Smooth muscle cell (in vitro differentiated cells): ENCODE measurements around the gene ADAP1. TPM values are rescaled to one million over a fixed set of nuclear protein-coding genes. Genes with fewer than 3 reads are reported as not detected.

Source experiments
- DNase-seq: peaks from one replicate; lab custom pipeline; 2025; ENCODE audit not compliant: unreplicated experiment; lab: John Stamatoyannopoulos, UW
- H2AFZ ChIP-seq: fragments of 200-600 bp; sonication (generic); 2 replicates; pipeline ENCODE4 v1.6.0; 2016; ENCODE audit warnings: antibody characterized with exemption, low read depth, mild to moderate bottlenecking
- H3F3A ChIP-seq: fragments of 200-600 bp; sonication (generic); 2 replicates; pipeline ENCODE4 v1.6.0; 2017; ENCODE audit warnings: antibody characterized with exemption, low read depth
- H3K27ac ChIP-seq: fragments of 200-600 bp; sonication (generic); 2 replicates; pipeline ENCODE4 v1.5.1; 2016; ENCODE audit warnings: low read depth, mild to moderate bottlenecking
- H3K27me3 ChIP-seq: fragments of 200-600 bp; sonication (generic); 2 replicates; pipeline ENCODE4 v1.6.1; 2016; ENCODE audit warnings: low read depth, mild to moderate bottlenecking
- H3K36me3 ChIP-seq: fragments of 200-600 bp; sonication (generic); 2 replicates; pipeline ENCODE4 v1.5.1; 2016; ENCODE audit warnings: low read depth
- H3K4me1 ChIP-seq: fragments of 200-600 bp; sonication (generic); 2 replicates; pipeline ENCODE4 v1.5.1; 2016; ENCODE audit warnings: low read depth
- H3K4me2 ChIP-seq: fragments of 200-600 bp; sonication (generic); 2 replicates; pipeline ENCODE4 v1.6.0; 2016; ENCODE audit warnings: mild to moderate bottlenecking
- H3K4me3 ChIP-seq: fragments of 200-600 bp; sonication (generic); 2 replicates; pipeline ENCODE4 v1.5.1; 2016; ENCODE audit warnings: mild to moderate bottlenecking
- H3K79me2 ChIP-seq: fragments of 200-600 bp; sonication (generic); 2 replicates; pipeline ENCODE4 v1.6.0; 2016; ENCODE audit warnings: low read depth, mild to moderate bottlenecking
- H3K9ac ChIP-seq: fragments of 200-600 bp; sonication (generic); 2 replicates; pipeline ENCODE4 v1.6.0; 2016; ENCODE audit warnings: low read depth
- H3K9me3 ChIP-seq: fragments of 200-600 bp; sonication (generic); replicated peaks from 2 replicates; pipeline ENCODE4 v1.5.1; 2016; ENCODE audit warnings: low read depth
- H4K20me1 ChIP-seq: fragments of 200-600 bp; sonication (generic); 2 replicates; pipeline ENCODE4 v1.6.0; 2016; ENCODE audit warnings: low read depth
- CTCF ChIP-seq: fragments of 200-600 bp; sonication (generic); IDR thresholded peaks from 2 replicates; pipeline ENCODE4 v1.5.1; 2017; ENCODE audit warnings: borderline replicate concordance, mild to moderate bottlenecking, antibody characterized with exemption; ENCODE audit not compliant: insufficient read depth, poor library complexity, severe bottlenecking
- WGBS: methylation state at CpG from one replicate; pipeline ENCODE4 v1.1.7; 2016; ENCODE audit warnings: low lambda C conversion rate; 5-methylcytosine and 5-hydroxymethylcytosine counted together
- polyA plus RNA-seq: library from polyadenylated mRNA; unstranded; fragments of >200 nt; fragmentation: Nextera tagmentation; extraction: Ambion mirVana; gene quantifications from 2 replicates; pipeline ENCODE4 v1.2.1, GENCODE V29; 2016
- total RNA-seq: library from RNA; depleted of rRNA; stranded (reverse); fragments of >200 nt; gene quantifications from 2 replicates; pipeline ENCODE4 v1.2.3, GENCODE V29; 2014

ADAP1 gene
- total and polyA plus RNA-seq, 2 experiments from 2014 or later = 1.3 to 2.0 TPM

GRCh38 chr7:982511-983003, 28.1 kb upstream of the ADAP1 start:
- Histone ChIP-seq H4K20me1 (no peaks in the 10 kb centered on the region), H3K4me2 (no peak overlapping the region), H3K9me3 (no peaks in the 10 kb centered on the region), H3K9ac (no peak overlapping the region), H3K27me3 (no peaks in the 10 kb centered on the region), H3K4me3 (no peak overlapping the region), H3F3A (no peaks in the 10 kb centered on the region), H3K36me3 (no peaks in the 10 kb centered on the region), H2AFZ (no peak overlapping the region), H3K79me2 (no peaks in the 10 kb centered on the region), H3K27ac (no peak overlapping the region), H3K4me1 (no peaks in the 10 kb centered on the region)
- TF ChIP-seq CTCF = no peak
- 77% methylated on average over 10 of the region's 10 CpGs for WGBS
- DNase-seq = no peak

GRCh38 chr7:981793-982510, 27.5 kb upstream of the ADAP1 start:
- Histone ChIP-seq H3K4me1 (no peaks in the 10 kb centered on the region), H3K4me2 (no peak overlapping the region), H2AFZ (no peak overlapping the region), H3K27ac (no peak overlapping the region), H3K9ac (no peak overlapping the region), H3K36me3 (no peaks in the 10 kb centered on the region), H4K20me1 (no peaks in the 10 kb centered on the region), H3K27me3 (no peaks in the 10 kb centered on the region), H3F3A (no peaks in the 10 kb centered on the region), H3K4me3 (no peak overlapping the region), H3K9me3 (no peaks in the 10 kb centered on the region), H3K79me2 (no peaks in the 10 kb centered on the region)
- DNase-seq = no peak
- TF ChIP-seq CTCF = no peak
- WGBS = 89% methylated on average over 16 of the region's 19 CpGs

GRCh38 chr7:979886-980571, 25.5 kb upstream of the ADAP1 start:
- no peak for DNase-seq
- no peak for TF ChIP-seq CTCF
- Histone ChIP-seq H3K79me2 (no peaks in the 10 kb centered on the region), H3K4me2 (no peak overlapping the region), H3K4me3 (no peak overlapping the region), H3F3A (no peaks in the 10 kb centered on the region), H2AFZ (no peak overlapping the region), H3K36me3 (no peaks in the 10 kb centered on the region), H3K9me3 (no peaks in the 10 kb centered on the region), H3K4me1 (no peaks in the 10 kb centered on the region), H4K20me1 (no peaks in the 10 kb centered on the region), H3K27ac (no peak overlapping the region), H3K9ac (no peak overlapping the region), H3K27me3 (no peaks in the 10 kb centered on the region)
- 82% methylated on average over 15 of the region's 15 CpGs for WGBS
